GM12891 (cell line): ENCODE results near the gene LMCD1.

Source experiments
- POLR2A ChIP-seq: IDR thresholded peaks from 2 replicates; pipeline ENCODE4 v1.6.1; 2011; ENCODE audit warnings: low read depth, low read length, control low read depth
- POLR2AphosphoS5 ChIP-seq: IDR thresholded peaks from 2 replicates; pipeline ENCODE4 v1.6.1; 2011; ENCODE audit warnings: low read depth, low read length, control low read depth
- TAF1 ChIP-seq: IDR thresholded peaks from 2 replicates; pipeline ENCODE4 v1.6.1; 2011; ENCODE audit warnings: low read depth, low read length, control low read depth

- TF ChIP-seq TAF1 (no peak), POLR2A (no peak), POLR2AphosphoS5 (no peak)
Measured at GRCh38 chr3:8516047-8516661, 14.5 kb downstream of the LMCD1 start.
